Spleen (tissue), 11 donors: ENCODE results near the gene MZT1. TPM values are rescaled to one million over a fixed set of nuclear protein-coding genes. Genes with fewer than 3 reads are reported as not detected.

Experiments
- DNase-seq: peaks from one replicate; pipeline ENCODE4 v3.0.0-alpha.2; 2020
- H3K27ac ChIP-seq, 8 donors: fragments of 200-600 bp; sonication (generic) in 7 of 8; 1 replicate in 4 of 8; 2 replicates in 4 of 8; pipeline versions ENCODE4 v1.5.0 to v1.8.0; 2016 to 2021; ENCODE audit warnings: inconsistent platforms in 4 of 8, mild to moderate bottlenecking in 4 of 8, moderate library complexity in 1 of 8
- H3K27me3 ChIP-seq, 7 donors: fragments of 200-600 bp; sonication (generic) in 6 of 7; replicated peaks in 1 of 7; 1 replicate in 4 of 7; 2 replicates in 3 of 7; pipeline versions ENCODE4 v1.5.0 to v1.8.0; 2016 to 2021; ENCODE audit warnings: inconsistent platforms in 3 of 7, mild to moderate bottlenecking in 1 of 7
- H3K36me3 ChIP-seq, 6 donors: fragments of 200-600 bp; sonication (generic) in 5 of 6; 1 replicate in 4 of 6; 2 replicates in 2 of 6; pipeline versions ENCODE4 v1.5.0 to v1.8.0; 2016 to 2021; ENCODE audit warnings: inconsistent platforms in 2 of 6
- H3K4me1 ChIP-seq, 6 donors: fragments of 200-600 bp; sonication (generic) in 5 of 6; 1 replicate in 3 of 6; 2 replicates in 3 of 6; pipeline versions ENCODE4 v1.5.0 to v1.8.0; 2016 to 2021; ENCODE audit warnings: inconsistent platforms in 3 of 6
- H3K4me3 ChIP-seq, 8 donors: fragments of 200-600 bp; sonication (generic) in 7 of 8; 1 replicate in 4 of 8; 2 replicates in 4 of 8; pipeline versions ENCODE4 v1.5.0 to v1.8.0; 2016 to 2021; ENCODE audit warnings: inconsistent platforms in 4 of 8, mild to moderate bottlenecking in 4 of 8, moderate library complexity in 2 of 8
- H3K9me3 ChIP-seq, 8 donors: fragments of 200-600 bp; sonication (generic) in 7 of 8; 1 replicate in 4 of 8; 2 replicates in 4 of 8; pipeline versions ENCODE4 v1.5.0 to v1.8.0; 2016 to 2021; ENCODE audit warnings: inconsistent platforms in 4 of 8
- POLR2A ChIP-seq, 3 donors: fragments of 450-650 bp; IDR thresholded peaks; one replicate each; pipeline ENCODE4 v1.5.1; 2017; ENCODE audit warnings: antibody characterized with exemption in 3 of 3, mild to moderate bottlenecking in 1 of 3
- POLR2AphosphoS5 ChIP-seq, 3 donors: sonication (generic); formaldehyde crosslinking; IDR thresholded peaks; one replicate each; pipeline ENCODE4 v1.5.1; 2017; ENCODE audit warnings: antibody characterized with exemption in 3 of 3
- WGBS, 5 donors: extraction: QIAGEN DNeasy Blood & Tissue Kit in 3 of 5; methylation state at CpG; one replicate each; pipeline versions ENCODE4 v1.1.5 to v1.1.7; 2013 to 2018; 5-methylcytosine and 5-hydroxymethylcytosine counted together
- intact Hi-C: fragments of 100-400 bp; cut with DNase I; formaldehyde crosslinking; loops from one replicate; pipeline ENCODE4 v1.15.0; 2023; ENCODE audit warnings: low total_unique reads
- polyA plus RNA-seq, 3 donors: library from polyadenylated mRNA; stranded (reverse); fragments of 200-250 nt; gene quantifications; one replicate each; pipeline ENCODE4 v1.2.1, GENCODE V29; 2013
- total RNA-seq, 7 donors: library from RNA; depleted of rRNA in 3 of 7; stranded (reverse); fragments of >200 nt in 3 of 7; fragmentation: NEBNext Ultra II Directional in 4 of 7; extraction: Animal tissue kit (Norgen Biotek cat#: 25700) in 4 of 7; gene quantifications; one replicate each; pipeline versions ENCODE4 v1.1.0 to v1.2.1, GENCODE V29; 2016 to 2021
- TF ChIP-seq, protein P1 (sequence below), 11 experiments: fragments of 200-600 bp in 7 of 11; fragments of 450-650 bp in 4 of 11; sonication (generic) in 4 of 11; IDR thresholded peaks in 8 of 11; conservative IDR thresholded peaks in 3 of 11; 1 replicate in 7 of 11; 2 replicates in 4 of 11; pipeline versions ENCODE4 v1.4.0 to v1.8.0; 2016 to 2021; ENCODE audit warnings: antibody characterized with exemption in 11 of 11, inconsistent platforms in 4 of 11, mild to moderate bottlenecking in 1 of 11
- donor health status: healthy with polysubstance abuse.
- donor health status: DM: no; HTN: no; CAD: no; lungs with moderate emphysema.
- donor health status: DM: no; HTN: no; CAD: no.
- donor health status: Bipolar disorder and iron deficiency.
- donor health status: healthy.
- donor health status: DM: no; HTN: no; CAD: no.
- donor health status: DM: yes; HTN: yes; CAD: no.

MZT1 gene
- total and polyA plus RNA-seq, 10 donors, result 6.8 to 14.2 (median 7.8) TPM

DNA sequence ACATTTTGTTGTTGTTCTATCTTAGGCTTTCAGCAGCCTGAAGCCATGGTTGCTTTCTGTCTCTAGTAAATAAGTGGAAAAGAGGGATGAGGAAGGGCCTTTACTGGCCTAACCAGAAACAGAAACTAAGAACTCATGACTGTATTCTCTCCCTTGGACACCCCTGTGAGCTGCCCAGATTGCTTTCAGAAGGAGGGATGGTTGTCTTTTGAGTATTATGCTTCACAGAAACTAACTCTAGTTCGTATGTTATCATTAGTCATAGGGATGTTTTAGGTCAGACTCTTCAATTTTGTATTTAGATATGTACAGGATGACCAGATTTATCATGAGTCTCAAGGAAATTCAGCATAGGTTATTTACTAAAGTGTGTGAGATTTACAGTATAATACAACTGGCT, 17.8 kb upstream of the MZT1 start:
- Histone ChIP-seq H3K27ac (no peak overlapping the region), H3K36me3 (peaks cover 0 to 92% (median 32%) of the 10 kb centered on the region in 6 donors), H3K27me3 (no peaks in the 10 kb centered on the region), H3K9me3 (no peaks in the 10 kb centered on the region), H3K4me3 (no peak overlapping the region), H3K4me1 (no peaks in the 10 kb centered on the region)
- DNase-seq, result no peak
- no peak for TF ChIP-seq POLR2AphosphoS5 (IDR thresholded peaks at IDR 0.05)
- WGBS, 5 donors, result 55 to 86% (median 79%) methylated on average over 1 of the region's 1 CpG
- intact Hi-C loops, result no loop called here

DNA sequence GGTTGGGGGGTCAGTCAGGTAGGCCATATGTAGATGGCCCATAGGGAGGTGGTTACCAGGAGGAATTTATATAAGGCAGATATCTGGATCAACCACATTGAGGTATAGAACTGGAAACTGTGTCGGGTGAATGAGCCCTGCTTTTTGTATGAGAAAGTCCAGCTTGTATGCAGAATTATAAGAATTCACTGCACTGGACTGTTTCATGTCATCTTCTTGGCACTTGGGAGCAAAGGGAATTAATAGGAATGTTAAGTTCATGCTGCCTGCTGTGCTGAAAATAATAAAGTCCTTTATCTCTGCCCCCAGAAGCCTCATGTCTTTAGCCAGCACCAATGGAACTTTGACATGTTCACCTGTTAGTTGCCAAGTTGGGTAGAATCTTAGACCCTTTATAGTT, 12.6 kb upstream of the MZT1 start:
- Histone ChIP-seq H3K4me1 (no peaks in the 10 kb centered on the region), H3K9me3 (no peaks in the 10 kb centered on the region), H3K27me3 (no peaks in the 10 kb centered on the region), H3K27ac (no peak overlapping the region), H3K4me3 (no peak overlapping the region), H3K36me3 (peaks cover 0 to 84% (median 21%) of the 10 kb centered on the region in 6 donors)
- no peak for DNase-seq
- TF ChIP-seq, protein P1, sequence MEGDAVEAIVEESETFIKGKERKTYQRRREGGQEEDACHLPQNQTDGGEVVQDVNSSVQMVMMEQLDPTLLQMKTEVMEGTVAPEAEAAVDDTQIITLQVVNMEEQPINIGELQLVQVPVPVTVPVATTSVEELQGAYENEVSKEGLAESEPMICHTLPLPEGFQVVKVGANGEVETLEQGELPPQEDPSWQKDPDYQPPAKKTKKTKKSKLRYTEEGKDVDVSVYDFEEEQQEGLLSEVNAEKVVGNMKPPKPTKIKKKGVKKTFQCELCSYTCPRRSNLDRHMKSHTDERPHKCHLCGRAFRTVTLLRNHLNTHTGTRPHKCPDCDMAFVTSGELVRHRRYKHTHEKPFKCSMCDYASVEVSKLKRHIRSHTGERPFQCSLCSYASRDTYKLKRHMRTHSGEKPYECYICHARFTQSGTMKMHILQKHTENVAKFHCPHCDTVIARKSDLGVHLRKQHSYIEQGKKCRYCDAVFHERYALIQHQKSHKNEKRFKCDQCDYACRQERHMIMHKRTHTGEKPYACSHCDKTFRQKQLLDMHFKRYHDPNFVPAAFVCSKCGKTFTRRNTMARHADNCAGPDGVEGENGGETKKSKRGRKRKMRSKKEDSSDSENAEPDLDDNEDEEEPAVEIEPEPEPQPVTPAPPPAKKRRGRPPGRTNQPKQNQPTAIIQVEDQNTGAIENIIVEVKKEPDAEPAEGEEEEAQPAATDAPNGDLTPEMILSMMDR (IDR thresholded peaks at IDR 0.05 in 8 of 11, conservative IDR thresholded peaks at IDR 0.05 in 3 of 11), result no peak
- intact Hi-C loops, result no loop called here
- WGBS, 5 donors, result 79 to 90% (median 86%) methylated on average over 1 of the region's 1 CpG

DNA sequence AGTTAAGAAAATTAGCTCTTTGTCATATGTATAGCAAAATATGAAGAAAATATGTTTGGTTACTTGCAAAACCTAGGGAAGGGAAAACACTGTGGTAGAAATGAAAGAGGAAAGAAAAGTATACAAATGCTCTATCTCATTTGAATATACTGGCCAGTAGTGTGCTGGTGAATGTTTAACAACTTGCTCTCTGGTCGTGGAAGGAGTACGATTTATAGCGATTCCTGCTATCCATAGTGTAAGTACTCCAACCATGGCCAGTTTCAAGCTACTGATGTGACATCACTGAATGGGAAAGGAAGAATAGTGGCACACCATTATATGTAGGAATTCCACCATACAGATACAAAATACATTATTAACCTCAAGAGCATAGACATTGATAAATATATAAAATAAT, 9.6 kb upstream of the MZT1 start:
- no peak for TF ChIP-seq POLR2AphosphoS5 (IDR thresholded peaks at IDR 0.05)
- TF ChIP-seq, protein P1 (IDR thresholded peaks at IDR 0.05 in 8 of 11, conservative IDR thresholded peaks at IDR 0.05 in 3 of 11), result no peak
- no peak for TF ChIP-seq POLR2A (IDR thresholded peaks at IDR 0.05)
- H3K27ac ChIP-seq, result no peak overlapping the region
- no peaks in the 10 kb centered on the region for H3K9me3 ChIP-seq
- no peaks in the 10 kb centered on the region for H3K4me1 ChIP-seq
- no peaks in the 10 kb centered on the region for H3K27me3 ChIP-seq
- 90 to 98% (median 96%) methylated on average over 3 of the region's 3 CpGs for WGBS, 5 donors
- intact Hi-C loops, result no loop called here
- peaks cover 0 to 82% (median 8%) of the 10 kb centered on the region in 6 donors for H3K36me3 ChIP-seq
- DNase-seq, result no peak
- H3K4me3 ChIP-seq, result no peak overlapping the region

DNA sequence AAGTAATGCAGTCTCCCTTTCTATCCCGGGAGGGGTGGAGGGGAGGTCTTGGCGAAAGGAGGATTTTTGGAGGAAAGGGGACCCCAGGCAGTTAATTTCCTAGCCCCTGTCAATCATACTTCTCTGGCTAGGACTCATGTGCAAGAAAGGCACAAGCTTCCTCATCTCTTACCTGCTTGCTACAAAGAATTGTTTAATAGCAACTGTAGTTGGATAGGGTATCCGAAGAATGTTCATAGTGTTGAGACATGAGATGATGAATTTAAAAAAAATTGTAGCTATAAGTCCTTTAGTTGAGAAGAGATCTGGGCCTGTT, 819 bp upstream of the MZT1 start:
- TF ChIP-seq, protein P1 (IDR thresholded peaks at IDR 0.05 in 8 of 11, conservative IDR thresholded peaks at IDR 0.05 in 3 of 11), result no peak
- TF ChIP-seq POLR2AphosphoS5 (IDR thresholded peaks at IDR 0.05), result no peak
- TF ChIP-seq POLR2A (IDR thresholded peaks at IDR 0.05), result no peak
- Histone ChIP-seq H3K9me3 (no peaks in the 10 kb centered on the region), H3K27ac (peak overlapping the region in 5 of 8 donors; percentile 84 to 88 (median 87)), H3K27me3 (no peaks in the 10 kb centered on the region), H3K36me3 (peaks cover 0 to 22% (median 0%) of the 10 kb centered on the region in 6 donors), H3K4me1 (peaks cover 14 to 65% (median 39%) of the 10 kb centered on the region in 6 donors), H3K4me3 (peak overlapping the region; percentile 78 to 99 (median 92))
- intact Hi-C loops, result no loop called here
- DNase-seq, result no peak
- 7 to 11% (median 10%) methylated on average over 3 of the region's 3 CpGs for WGBS, 5 donors
